Small intestine (tissue), 7 donors: ENCODE results near the gene ARHGAP45. TPM values are rescaled to one million over a fixed set of nuclear protein-coding genes. Genes with fewer than 3 reads are reported as not detected.
A peak's percentile ranks its signal among the peaks of the same experiment; 100 is the strongest.

Source experiments
- DNase-seq, 2 donors: peaks; one replicate each; pipeline versions ENCODE4 v3.0.0 to v3.0.0-alpha.2; 2013
- FAIRE-seq: peaks from 2 replicates; lab custom pipeline; 2012; peaks lifted over from hg19 to GRCh38; lab: Jason Lieb, UNC
- H3K27ac ChIP-seq, 3 donors: one replicate each; pipeline ENCODE4 v1.5.1; 2013; ENCODE audit warnings: low read length in 2 of 3, mild to moderate bottlenecking in 2 of 3, control low read depth in 1 of 3, inconsistent platforms in 1 of 3, low read depth in 1 of 3, moderate library complexity in 1 of 3
- H3K27me3 ChIP-seq, 3 donors: one replicate each; pipeline ENCODE4 v1.6.1; 2013; ENCODE audit warnings: low read length in 3 of 3, inconsistent platforms in 1 of 3; ENCODE audit not compliant: control insufficient read depth in 3 of 3, insufficient read depth in 3 of 3
- H3K36me3 ChIP-seq, 3 donors: one replicate each; pipeline ENCODE4 v1.6.1; 2013; ENCODE audit warnings: low read length in 3 of 3, inconsistent platforms in 1 of 3, low read depth in 1 of 3, mild to moderate bottlenecking in 1 of 3, moderate library complexity in 1 of 3; ENCODE audit not compliant: control insufficient read depth in 3 of 3, insufficient read depth in 2 of 3
- H3K4me1 ChIP-seq, 3 donors: one replicate each; pipeline ENCODE4 v1.6.1; 2013; ENCODE audit warnings: low read length in 2 of 3, inconsistent platforms in 1 of 3, low read depth in 1 of 3, mild to moderate bottlenecking in 1 of 3, moderate library complexity in 1 of 3; ENCODE audit not compliant: control insufficient read depth in 3 of 3, insufficient read depth in 2 of 3
- H3K4me3 ChIP-seq, 3 donors: one replicate each; pipeline ENCODE4 v1.5.1; 2013; ENCODE audit warnings: low read length in 3 of 3, control low read depth in 1 of 3, inconsistent platforms in 1 of 3, low read depth in 1 of 3, mild to moderate bottlenecking in 1 of 3, moderate library complexity in 1 of 3
- H3K9me3 ChIP-seq, 2 donors: one replicate each; pipeline ENCODE4 v1.6.1; 2013; ENCODE audit warnings: low read depth in 1 of 2, low read length in 1 of 2; ENCODE audit not compliant: control insufficient read depth in 2 of 2, insufficient read depth in 1 of 2
- WGBS, 3 donors: extraction: QIAGEN DNeasy Blood & Tissue Kit; methylation state at CpG; one replicate each; pipeline ENCODE4 v1.1.7; 2013; 5-methylcytosine and 5-hydroxymethylcytosine counted together
- polyA plus RNA-seq, 4 donors: library from polyadenylated mRNA; stranded (reverse) in 3 of 4; unstranded in 1 of 4; fragments of 200-250 nt in 3 of 4; fragments of 120-200 nt in 1 of 4; gene quantifications; one replicate each; pipeline versions ENCODE4 v1.2.1 to v1.2.3, GENCODE V29; 2013
- donor health status: healthy with polysubstance abuse.
- donor health status: control.
- donor health status: control.
- donor health status: Bipolar disorder and iron deficiency.
- donor health status: healthy.

Gene ARHGAP45
- polyA plus RNA-seq, 4 donors = 15.9 to 81.1 (median 48.5) TPM

GRCh38 chr19:1049800-1050199 is 17.2 kb upstream of the ARHGAP45 start:
- WGBS, 3 donors = 33 to 59% (median 45%) methylated on average over 9 to 11 of the region's 11 CpGs
- no peak for FAIRE-seq
- no peaks in the 10 kb centered on the region for H3K4me1 ChIP-seq
- no peaks in the 10 kb centered on the region for H3K27me3 ChIP-seq
- no peak overlapping the region for H3K4me3 ChIP-seq
- no peak for DNase-seq
- H3K27ac ChIP-seq = no peak overlapping the region
- peaks cover 0 to 1% (median 0%) of the 10 kb centered on the region in 3 donors for H3K36me3 ChIP-seq
- H3K9me3 ChIP-seq = peaks cover 0 to 11% of the 10 kb centered on the region in 2 donors

GRCh38 chr19:1050989-1051788 is 15.8 kb upstream of the ARHGAP45 start:
- Histone ChIP-seq H3K27me3 (no peaks in the 10 kb centered on the region), H3K4me1 (no peaks in the 10 kb centered on the region), H3K4me3 (no peak overlapping the region), H3K9me3 (peaks cover 0 to 23% of the 10 kb centered on the region in 2 donors), H3K27ac (no peak overlapping the region), H3K36me3 (peaks cover 0 to 3% (median 0%) of the 10 kb centered on the region in 3 donors)
- no peak for FAIRE-seq
- WGBS, 3 donors = 84 to 88% (median 86%) methylated on average over 29 to 31 of the region's 31 CpGs
- DNase-seq = no peak

GRCh38 chr19:1051791-1052190 is 15.2 kb upstream of the ARHGAP45 start:
- Histone ChIP-seq H3K27ac (no peak overlapping the region), H3K4me1 (no peaks in the 10 kb centered on the region), H3K27me3 (no peaks in the 10 kb centered on the region), H3K36me3 (peaks cover 0 to 5% (median 0%) of the 10 kb centered on the region in 3 donors), H3K9me3 (peaks cover 0 to 29% of the 10 kb centered on the region in 2 donors), H3K4me3 (no peak overlapping the region)
- DNase-seq (no peak), FAIRE-seq (no peak)
- WGBS, 3 donors = 78 to 89% (median 82%) methylated on average over 16 to 17 of the region's 17 CpGs

- H3K27ac ChIP-seq = no peak overlapping the region
- H3K27me3 ChIP-seq = no peaks in the 10 kb centered on the region
- DNase-seq (no peak), FAIRE-seq (no peak)
- no peak overlapping the region for H3K4me3 ChIP-seq
- no peaks in the 10 kb centered on the region for H3K4me1 ChIP-seq
- H3K36me3 ChIP-seq = peaks cover 0 to 5% (median 0%) of the 10 kb centered on the region in 3 donors
- 45 to 73% (median 66%) methylated on average over 2 to 4 of the region's 5 CpGs for WGBS, 3 donors
- peaks cover 0 to 36% of the 10 kb centered on the region in 2 donors for H3K9me3 ChIP-seq
Observed at GRCh38 chr19:1052349-1052975, 14.5 kb upstream of the ARHGAP45 start.

- Histone ChIP-seq H3K27me3 (no peaks in the 10 kb centered on the region), H3K4me3 (no peak overlapping the region), H3K9me3 (peaks cover 0 to 46% of the 10 kb centered on the region in 2 donors), H3K4me1 (no peaks in the 10 kb centered on the region), H3K36me3 (peaks cover 0 to 5% (median 0%) of the 10 kb centered on the region in 3 donors), H3K27ac (peak overlapping the region in 1 of 3 donors; percentile 4)
- DNase-seq (no peak), FAIRE-seq (no peak)
- WGBS, 3 donors = 51 to 84% (median 73%) methylated on average over 29 to 31 of the region's 31 CpGs
Observed at GRCh38 chr19:1053176-1054101, 13.5 kb upstream of the ARHGAP45 start.

GRCh38 chr19:1054102-1055027 is 12.6 kb upstream of the ARHGAP45 start:
- DNase-seq (no peak), FAIRE-seq (no peak)
- Histone ChIP-seq H3K27me3 (no peaks in the 10 kb centered on the region), H3K4me1 (no peaks in the 10 kb centered on the region), H3K4me3 (no peak overlapping the region), H3K36me3 (peaks cover 0 to 5% (median 0%) of the 10 kb centered on the region in 3 donors), H3K27ac (no peak overlapping the region), H3K9me3 (peaks cover 0 to 52% of the 10 kb centered on the region in 2 donors)
- 84 to 91% (median 85%) methylated on average over 23 to 28 of the region's 28 CpGs for WGBS, 3 donors

GRCh38 chr19:1055028-1055425 is 11.9 kb upstream of the ARHGAP45 start:
- FAIRE-seq (no peak), DNase-seq (no peak)
- peaks cover 0 to 5% (median 0%) of the 10 kb centered on the region in 3 donors for H3K36me3 ChIP-seq
- 87 to 97% (median 90%) methylated on average over 14 of the region's 14 CpGs for WGBS, 3 donors
- H3K9me3 ChIP-seq = peaks cover 0 to 58% of the 10 kb centered on the region in 2 donors
- no peaks in the 10 kb centered on the region for H3K27me3 ChIP-seq
- no peaks in the 10 kb centered on the region for H3K4me1 ChIP-seq
- no peak overlapping the region for H3K27ac ChIP-seq
- H3K4me3 ChIP-seq = no peak overlapping the region
